Upper lobe of left lung (tissue), 4 donors: ENCODE data around the gene NUP98.

Experiments used
- EP300 ChIP-seq, 4 donors: sonication (generic); formaldehyde crosslinking; IDR thresholded peaks; one replicate each; pipeline ENCODE4 v1.5.1; 2017; ENCODE audit warnings: antibody characterized with exemption in 4 of 4, control low read depth in 2 of 4
- POLR2A ChIP-seq, 4 donors: fragments of 450-650 bp; IDR thresholded peaks; one replicate each; pipeline ENCODE4 v1.5.1; 2016 to 2017; ENCODE audit warnings: antibody characterized with exemption in 4 of 4, mild to moderate bottlenecking in 2 of 4
- POLR2AphosphoS5 ChIP-seq, 2 donors: sonication (generic); formaldehyde crosslinking; IDR thresholded peaks; one replicate each; pipeline ENCODE4 v1.5.1; 2017; ENCODE audit warnings: antibody characterized with exemption in 2 of 2
- TF ChIP-seq, protein P1 (sequence below), 6 experiments: fragments of 450-650 bp in 4 of 6; fragments of 200-600 bp in 2 of 6; sonication (generic) in 2 of 6; IDR thresholded peaks; one replicate each; pipeline ENCODE4 v1.5.1; 2016 to 2019; ENCODE audit warnings: antibody characterized with exemption in 6 of 6

DNA sequence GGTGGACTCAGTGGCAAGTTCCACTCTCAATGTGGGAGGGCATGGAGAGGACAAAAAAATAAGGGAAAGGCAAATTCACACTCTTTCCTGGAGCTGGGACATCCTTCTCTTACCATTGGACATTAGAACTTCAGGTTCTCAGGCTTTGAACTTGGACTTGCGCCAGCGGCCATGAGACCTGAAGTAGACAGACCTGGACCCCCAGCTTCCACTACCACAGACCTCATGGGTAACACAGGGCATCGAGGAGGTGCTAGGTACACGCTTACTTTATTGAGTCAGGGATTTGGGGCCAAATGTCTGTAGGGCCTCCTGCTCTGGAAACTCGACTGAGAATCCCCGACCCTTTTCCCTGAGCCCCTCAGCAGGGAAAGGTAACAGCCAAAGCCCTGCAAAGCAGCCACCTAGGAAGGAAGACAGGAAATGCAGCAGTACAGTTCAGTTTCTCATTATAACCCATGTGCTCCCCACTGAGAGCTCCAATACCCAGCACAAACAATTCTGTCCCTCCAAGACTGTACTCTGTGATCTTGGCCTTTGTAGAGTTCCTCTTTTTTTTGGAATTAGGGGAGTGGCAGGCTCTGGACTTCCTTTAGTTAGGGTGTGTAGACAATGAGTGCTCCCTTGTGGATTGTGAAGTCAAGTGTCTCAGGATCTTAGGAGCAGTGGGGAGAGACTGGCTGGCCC, 131.9 kb downstream of the NUP98 start:
- TF ChIP-seq POLR2AphosphoS5 (IDR thresholded peaks at IDR 0.05) (no peak), POLR2A (IDR thresholded peaks at IDR 0.05) (no peak), EP300 (IDR thresholded peaks at IDR 0.05) (no peak)
- TF ChIP-seq, protein P1, sequence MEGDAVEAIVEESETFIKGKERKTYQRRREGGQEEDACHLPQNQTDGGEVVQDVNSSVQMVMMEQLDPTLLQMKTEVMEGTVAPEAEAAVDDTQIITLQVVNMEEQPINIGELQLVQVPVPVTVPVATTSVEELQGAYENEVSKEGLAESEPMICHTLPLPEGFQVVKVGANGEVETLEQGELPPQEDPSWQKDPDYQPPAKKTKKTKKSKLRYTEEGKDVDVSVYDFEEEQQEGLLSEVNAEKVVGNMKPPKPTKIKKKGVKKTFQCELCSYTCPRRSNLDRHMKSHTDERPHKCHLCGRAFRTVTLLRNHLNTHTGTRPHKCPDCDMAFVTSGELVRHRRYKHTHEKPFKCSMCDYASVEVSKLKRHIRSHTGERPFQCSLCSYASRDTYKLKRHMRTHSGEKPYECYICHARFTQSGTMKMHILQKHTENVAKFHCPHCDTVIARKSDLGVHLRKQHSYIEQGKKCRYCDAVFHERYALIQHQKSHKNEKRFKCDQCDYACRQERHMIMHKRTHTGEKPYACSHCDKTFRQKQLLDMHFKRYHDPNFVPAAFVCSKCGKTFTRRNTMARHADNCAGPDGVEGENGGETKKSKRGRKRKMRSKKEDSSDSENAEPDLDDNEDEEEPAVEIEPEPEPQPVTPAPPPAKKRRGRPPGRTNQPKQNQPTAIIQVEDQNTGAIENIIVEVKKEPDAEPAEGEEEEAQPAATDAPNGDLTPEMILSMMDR (IDR thresholded peaks at IDR 0.05) = no peak
